Esophagus squamous epithelium (tissue), 4 donors: ENCODE data around the gene AFAP1L2.

Experiments
- POLR2A ChIP-seq, 4 donors: fragments of 450-650 bp; IDR thresholded peaks; one replicate each; pipeline ENCODE4 v1.6.1; 2017; ENCODE audit warnings: antibody characterized with exemption in 4 of 4, mild to moderate bottlenecking in 4 of 4, moderate library complexity in 3 of 4
- TF ChIP-seq, protein P1 (sequence below), 6 experiments: fragments of 450-650 bp in 4 of 6; fragments of 200-600 bp in 2 of 6; sonication (generic) in 2 of 6; IDR thresholded peaks; one replicate each; pipeline ENCODE4 v1.5.1; 2016 to 2019; ENCODE audit warnings: antibody characterized with exemption in 6 of 6, mild to moderate bottlenecking in 4 of 6, moderate library complexity in 4 of 6

DNA sequence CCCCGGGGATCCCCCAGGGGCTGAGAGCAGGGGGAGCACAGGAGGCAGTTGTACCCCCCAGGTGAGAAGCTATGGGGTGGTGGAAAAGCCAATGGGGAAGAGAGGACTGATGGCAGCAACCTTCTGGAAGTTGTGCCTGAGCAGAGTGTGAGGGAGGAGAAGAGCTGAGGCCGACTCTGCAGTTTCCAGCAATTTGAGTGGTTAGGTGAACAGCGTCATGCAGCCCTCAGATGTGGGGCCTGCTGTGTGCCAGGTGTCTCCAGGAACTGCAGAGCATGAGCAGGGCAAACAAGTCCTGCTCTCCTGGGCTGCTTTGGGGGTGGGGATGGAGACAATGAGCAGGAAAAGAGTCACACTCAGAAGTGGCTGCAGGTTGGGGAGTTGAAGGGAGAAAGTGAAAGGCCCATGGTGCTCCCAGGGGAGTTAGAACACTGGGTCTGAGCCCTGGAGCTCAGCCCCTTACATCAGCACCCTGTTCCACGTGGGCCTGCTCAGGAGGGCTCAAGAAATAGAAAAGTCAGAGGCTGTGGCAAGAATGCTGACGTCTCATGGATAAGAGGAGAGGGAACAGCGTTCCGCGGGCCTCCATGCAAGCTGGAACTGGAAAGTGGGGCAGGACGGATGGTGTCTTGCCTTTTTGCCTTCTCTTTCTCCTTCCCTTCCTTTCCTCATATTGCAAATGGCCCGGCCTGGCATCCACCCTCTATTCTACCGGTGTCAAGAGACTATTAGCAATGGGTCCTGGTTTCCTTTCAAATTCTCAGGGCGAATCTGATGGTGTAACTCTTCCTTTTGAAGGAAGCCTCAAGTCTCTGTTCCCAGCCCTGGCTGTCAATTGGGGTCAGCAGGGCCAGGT is 4.0 kb upstream of the AFAP1L2 start:
- TF ChIP-seq POLR2A (IDR thresholded peaks at IDR 0.05) = no peak
- TF ChIP-seq, protein P1, sequence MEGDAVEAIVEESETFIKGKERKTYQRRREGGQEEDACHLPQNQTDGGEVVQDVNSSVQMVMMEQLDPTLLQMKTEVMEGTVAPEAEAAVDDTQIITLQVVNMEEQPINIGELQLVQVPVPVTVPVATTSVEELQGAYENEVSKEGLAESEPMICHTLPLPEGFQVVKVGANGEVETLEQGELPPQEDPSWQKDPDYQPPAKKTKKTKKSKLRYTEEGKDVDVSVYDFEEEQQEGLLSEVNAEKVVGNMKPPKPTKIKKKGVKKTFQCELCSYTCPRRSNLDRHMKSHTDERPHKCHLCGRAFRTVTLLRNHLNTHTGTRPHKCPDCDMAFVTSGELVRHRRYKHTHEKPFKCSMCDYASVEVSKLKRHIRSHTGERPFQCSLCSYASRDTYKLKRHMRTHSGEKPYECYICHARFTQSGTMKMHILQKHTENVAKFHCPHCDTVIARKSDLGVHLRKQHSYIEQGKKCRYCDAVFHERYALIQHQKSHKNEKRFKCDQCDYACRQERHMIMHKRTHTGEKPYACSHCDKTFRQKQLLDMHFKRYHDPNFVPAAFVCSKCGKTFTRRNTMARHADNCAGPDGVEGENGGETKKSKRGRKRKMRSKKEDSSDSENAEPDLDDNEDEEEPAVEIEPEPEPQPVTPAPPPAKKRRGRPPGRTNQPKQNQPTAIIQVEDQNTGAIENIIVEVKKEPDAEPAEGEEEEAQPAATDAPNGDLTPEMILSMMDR (IDR thresholded peaks at IDR 0.05) = no peak
